IMR-90 (cell line): Measurements from ENCODE around the gene FOXI3. TPM values are rescaled to one million over a fixed set of nuclear protein-coding genes. Genes with fewer than 3 reads are reported as not detected.

ENCODE experiments used
- ATAC-seq: fragments of 200-7000 bp; cut with Tn5 transposase; 2 replicates; pipeline ENCODE4 v1.9.1; 2020; ENCODE audit warnings: low read depth, mild to moderate bottlenecking, moderate library complexity
- BruUV-seq: library from RNA; stranded (reverse); fragments of 400-500 nt; replicated peaks from 2 replicates; lab custom pipeline; 2021; lab: Mats Ljungman, UMichigan
- CTCF ChIA-PET: fragments of 300-600 bp; formaldehyde crosslinking; extraction: SDS; loops from one replicate; lab custom pipeline; 2021; ENCODE audit warnings: antibody characterized with exemption; lab: Yijun Ruan, JAX
- POLR2A ChIA-PET: fragments of 300-600 bp; sonication (Branson Sonifier 250); formaldehyde crosslinking; loops from one replicate; lab custom pipeline; 2022; ENCODE audit warnings: antibody characterized with exemption; ENCODE audit not compliant: unreplicated experiment; lab: Charles Lee
- DNase-seq: peaks from one replicate; pipeline ENCODE4 v3.0.0; 2013
- H2AFZ ChIP-seq: replicated peaks from 2 replicates; pipeline ENCODE3; 2013; ENCODE audit warnings: low read length, mild to moderate bottlenecking; ENCODE audit not compliant: poor library complexity
- H2AK5ac ChIP-seq: 2 replicates; pipeline ENCODE4 v1.6.1; 2013; ENCODE audit warnings: low read depth, low read length, inconsistent platforms
- H2AK9ac ChIP-seq: replicated peaks from 2 replicates; pipeline ENCODE3; 2013; ENCODE audit warnings: mild to moderate bottlenecking, low read depth, low read length, moderate library complexity; ENCODE audit not compliant: poor library complexity
- H2BK120ac ChIP-seq: 2 replicates; pipeline ENCODE4 v1.6.1; 2013; ENCODE audit warnings: low read depth, low read length, inconsistent platforms
- H2BK15ac ChIP-seq: 3 replicates; pipeline ENCODE4 v1.6.1; 2013; ENCODE audit warnings: low read depth, low read length, inconsistent platforms
- H2BK20ac ChIP-seq: 2 replicates; pipeline ENCODE4 v1.6.1; 2013; ENCODE audit warnings: low read depth, mild to moderate bottlenecking, inconsistent platforms, low read length, moderate library complexity
- H2BK5ac ChIP-seq: 2 replicates; pipeline ENCODE4 v1.6.1; 2013; ENCODE audit warnings: mild to moderate bottlenecking, low read depth, low read length, inconsistent platforms; ENCODE audit not compliant: poor library complexity, severe bottlenecking
- H3K14ac ChIP-seq: replicated peaks from 2 replicates; pipeline ENCODE4 v1.6.1; 2013; ENCODE audit warnings: low read depth, low read length, inconsistent platforms
- H3K18ac ChIP-seq: 2 replicates; pipeline ENCODE4 v1.6.1; 2013; ENCODE audit warnings: low read depth, low read length, control low read depth
- H3K23ac ChIP-seq: 2 replicates; pipeline ENCODE4 v1.6.1; 2013; ENCODE audit warnings: low read depth, low read length, inconsistent platforms
- H3K27ac ChIP-seq: 2 replicates; pipeline ENCODE4 v1.5.1; 2013; ENCODE audit warnings: mild to moderate bottlenecking, control low read depth, low read length; ENCODE audit not compliant: insufficient read depth
- H3K27me3 ChIP-seq: 2 replicates; pipeline ENCODE4 v1.6.1; 2013; ENCODE audit warnings: low read length; ENCODE audit not compliant: control insufficient read depth, insufficient read depth
- H3K36me3 ChIP-seq: 2 replicates; pipeline ENCODE4 v1.6.1; 2013; ENCODE audit warnings: low read length, mixed read lengths; ENCODE audit not compliant: control insufficient read depth, insufficient read depth
- H3K4ac ChIP-seq: 2 replicates; pipeline ENCODE4 v1.6.1; 2013; ENCODE audit warnings: low read depth, low read length, inconsistent platforms
- H3K4me1 ChIP-seq: 2 replicates; pipeline ENCODE4 v1.6.1; 2013; ENCODE audit warnings: low read length, mixed read lengths; ENCODE audit not compliant: control insufficient read depth, insufficient read depth
- H3K4me2 ChIP-seq: 2 replicates; pipeline ENCODE4 v1.6.1; 2013; ENCODE audit warnings: low read depth, mild to moderate bottlenecking, control low read depth, low read length, moderate library complexity
- H3K4me3 ChIP-seq: 2 replicates; pipeline ENCODE4 v1.5.1; 2013; ENCODE audit warnings: low read depth, mild to moderate bottlenecking, control low read depth, low read length, moderate library complexity; ENCODE audit not compliant: insufficient read depth
- H3K56ac ChIP-seq: 2 replicates; pipeline ENCODE4 v1.6.1; 2013; ENCODE audit warnings: low read length, inconsistent platforms; ENCODE audit not compliant: insufficient read depth; ENCODE audit errors: extremely low read depth
- H3K79me1 ChIP-seq, 2 experiments: 2 replicates each; pipeline ENCODE4 v1.6.1; 2013; ENCODE audit warnings: low read length in 2 of 2, inconsistent platforms in 1 of 2, low read depth in 1 of 2
- H3K9ac ChIP-seq: 2 replicates; pipeline ENCODE4 v1.6.1; 2013; ENCODE audit warnings: low read depth, low read length, control low read depth
- H3K9me1 ChIP-seq: 2 replicates; pipeline ENCODE4 v1.6.1; 2013; ENCODE audit warnings: low read length, inconsistent platforms; ENCODE audit not compliant: insufficient read depth
- H3K9me3 ChIP-seq: 2 replicates; pipeline ENCODE4 v1.6.1; 2013; ENCODE audit warnings: low read length; ENCODE audit not compliant: control insufficient read depth, insufficient read depth
- H4K20me1 ChIP-seq: 2 replicates; pipeline ENCODE4 v1.6.1; 2013; ENCODE audit warnings: low read length, inconsistent platforms; ENCODE audit not compliant: insufficient read depth
- H4K5ac ChIP-seq: 2 replicates; pipeline ENCODE4 v1.6.1; 2013; ENCODE audit warnings: mild to moderate bottlenecking, low read depth, low read length, control low read depth
- H4K8ac ChIP-seq, 2 experiments: 2 replicates each; pipeline ENCODE4 v1.6.1; 2013; ENCODE audit warnings: low read depth in 2 of 2, low read length in 2 of 2, control low read depth in 1 of 2, inconsistent platforms in 1 of 2
- H4K91ac ChIP-seq: 2 replicates; pipeline ENCODE4 v1.6.1; 2013; ENCODE audit warnings: low read depth, low read length, inconsistent platforms; ENCODE audit not compliant: insufficient read depth
- BHLHE40 ChIP-seq: fragments of 150-350 bp; IDR thresholded peaks from 2 replicates; pipeline ENCODE4 v1.6.1; 2016; ENCODE audit warnings: mild to moderate bottlenecking, low read depth, low read length
- CEBPB ChIP-seq: IDR thresholded peaks from 2 replicates; pipeline ENCODE4 v1.6.1; 2012; ENCODE audit warnings: low read depth, low read length, improper control_type of control experiment
- CHD1 ChIP-seq: IDR thresholded peaks from 2 replicates; pipeline ENCODE4 v1.6.1; 2012; ENCODE audit warnings: low read depth, low read length, improper control_type of control experiment
- CTCF ChIP-seq: conservative IDR thresholded peaks from 2 replicates; pipeline ENCODE4 v1.5.1; 2012; ENCODE audit warnings: mild to moderate bottlenecking, low read depth, low read length, improper control_type of control experiment
- FOS ChIP-seq: fragments of 150-350 bp; IDR thresholded peaks from 2 replicates; pipeline ENCODE4 v1.6.1; 2016; ENCODE audit warnings: low read depth, low read length
- MAFK ChIP-seq: IDR thresholded peaks from 2 replicates; pipeline ENCODE4 v1.6.1; 2012; ENCODE audit warnings: low read depth, low read length, improper control_type of control experiment
- MAZ ChIP-seq: IDR thresholded peaks from 2 replicates; pipeline ENCODE4 v1.6.1; 2012; ENCODE audit warnings: low read depth, mild to moderate bottlenecking, low read length, improper control_type of control experiment, moderate library complexity, borderline replicate concordance
- MXI1 ChIP-seq: IDR thresholded peaks from 2 replicates; pipeline ENCODE4 v1.6.1; 2012; ENCODE audit warnings: low read depth, mild to moderate bottlenecking, low read length, moderate library complexity, borderline replicate concordance
- NFE2L2 ChIP-seq: fragments of 150-350 bp; IDR thresholded peaks from 2 replicates; pipeline ENCODE4 v1.6.1; 2016; ENCODE audit warnings: low read depth, mild to moderate bottlenecking, low read length
- POLR2A ChIP-seq: IDR thresholded peaks from 2 replicates; pipeline ENCODE4 v1.6.1; 2012; ENCODE audit warnings: mild to moderate bottlenecking, low read depth, low read length
- RAD21 ChIP-seq: IDR thresholded peaks from 2 replicates; pipeline ENCODE4 v1.6.1; 2012; ENCODE audit warnings: low read length, improper control_type of control experiment
- RCOR1 ChIP-seq: IDR thresholded peaks from 2 replicates; pipeline ENCODE4 v1.6.1; 2012; ENCODE audit warnings: mild to moderate bottlenecking, low read length, improper control_type of control experiment; ENCODE audit not compliant: insufficient replicate concordance
- WGBS, 2 experiments: methylation state at CpG; one replicate each; pipeline versions ENCODE4 v1.1.5 to v1.1.7; 2013; ENCODE audit warnings: missing lambda C conversion rate in 2 of 2; ENCODE audit not compliant: insufficient read length in 1 of 2; ENCODE audit errors: extremely low coverage in 2 of 2; 5-methylcytosine and 5-hydroxymethylcytosine counted together
- dilution Hi-C: fragments of 300-500 bp; cut with HindIII; formaldehyde crosslinking; loops from one replicate; pipeline ENCODE4 v1.14.3; 2018; ENCODE audit warnings: low sequenced_read_pairs; ENCODE audit not compliant: unreplicated experiment
- in situ Hi-C: fragments of 300-500 bp; cut with MboI; formaldehyde crosslinking; loops from 3 replicates; pipeline ENCODE4 v1.14.3; 2019; ENCODE audit warnings: low sequenced_read_pairs, inconsistent platforms, mixed read lengths
- intact Hi-C: fragments of 100-400 bp; cut with micrococcal nuclease; formaldehyde crosslinking; loops from 2 replicates; pipeline ENCODE4 v1.10.0; 2022
- polyA plus RNA-seq, 3 experiments: library from polyadenylated mRNA; depleted of rRNA; stranded (reverse); fragments of >200 nt; gene quantifications; 2 replicates each; pipeline ENCODE4 v1.2.3, GENCODE V29; 2012; ENCODE audit warnings: low replicate concordance in 1 of 3
- total RNA-seq: library from RNA; depleted of rRNA; stranded (reverse); fragments of >200 nt; gene quantifications from 2 replicates; pipeline ENCODE4 v1.2.3, GENCODE V29; 2012

The FOXI3 gene
- total and polyA plus RNA-seq, 2 of the 4 experiments (the other 2 are of a cell fraction): not detected

- H2AK5ac ChIP-seq: no peak overlapping the region
- H2BK120ac ChIP-seq: no peak overlapping the region
- intact Hi-C loops: no loop called here
- H3K9ac ChIP-seq: no peak overlapping the region
- ATAC-seq: no peak
- ChIA-PET POLR2A (no interaction called here), CTCF (no interaction called here)
- no peaks in the 10 kb centered on the region for H3K9me1 ChIP-seq
- H3K36me3 ChIP-seq: no peaks in the 10 kb centered on the region
- H3K4ac ChIP-seq: no peak overlapping the region
- H4K91ac ChIP-seq: no peak overlapping the region
- no peak overlapping the region for H2BK15ac ChIP-seq
- in situ Hi-C loops: no loop called here
- H3K18ac ChIP-seq: no peak overlapping the region
- H3K14ac ChIP-seq: no peak overlapping the region
- no peak overlapping the region for H3K23ac ChIP-seq
- H3K79me1 ChIP-seq: no peaks in the 10 kb centered on the region
- dilution Hi-C loops: no loop called here
- H4K5ac ChIP-seq: no peak overlapping the region
- H3K27ac ChIP-seq: no peak overlapping the region
- H3K4me3 ChIP-seq: no peak overlapping the region
- H3K4me1 ChIP-seq: no peaks in the 10 kb centered on the region
- H3K56ac ChIP-seq: no peak overlapping the region
- no TSS peak for BruUV-seq
- H3K27me3 ChIP-seq: no peaks in the 10 kb centered on the region
- no peaks in the 10 kb centered on the region for H3K9me3 ChIP-seq
- no peak overlapping the region for H2BK20ac ChIP-seq
- DNase-seq: no peak
- no peak overlapping the region for H2AK9ac ChIP-seq
- H3K4me2 ChIP-seq: no peak overlapping the region
- H4K20me1 ChIP-seq: no peaks in the 10 kb centered on the region
- no peak overlapping the region for H2BK5ac ChIP-seq
- H2AFZ ChIP-seq: no peak overlapping the region
- H4K8ac ChIP-seq: no peak overlapping the region
- WGBS, 2 experiments: no CpG with 5 or more reads among the region's 2 CpGs
- TF ChIP-seq CHD1 (no peak), POLR2A (no peak), NFE2L2 (no peak), CTCF (no peak), MAZ (no peak), RCOR1 (no peak), FOS (no peak), MAFK (no peak), BHLHE40 (no peak), RAD21 (no peak), MXI1 (no peak), CEBPB (no peak)
Measured at GRCh38 chr2:88423733-88424132, 28.8 kb downstream of the FOXI3 start.
